Tibial artery (tissue), 4 donors: Measurements from ENCODE around the gene C1QTNF9B.

Experiments
- DNase-seq, 2 donors: peaks; one replicate each; pipeline ENCODE4 v3.0.0-alpha.2; 2019
- H3K27ac ChIP-seq, 2 donors: fragments of 200-600 bp; sonication (generic) in 1 of 2; 1 replicate in 1 of 2; 2 replicates in 1 of 2; pipeline ENCODE4 v1.5.1; 2018 to 2019; ENCODE audit warnings: mild to moderate bottlenecking in 1 of 2
- H3K27me3 ChIP-seq, 2 donors: fragments of 200-600 bp; sonication (generic) in 1 of 2; one replicate each; pipeline versions ENCODE4 v1.5.1 to v1.6.0; 2016 to 2019
- H3K36me3 ChIP-seq, 3 donors: fragments of 200-600 bp; sonication (generic) in 2 of 3; one replicate each; pipeline ENCODE4 v1.5.1; 2016 to 2019; ENCODE audit warnings: mild to moderate bottlenecking in 2 of 3
- H3K4me1 ChIP-seq, 4 donors: fragments of 200-600 bp; sonication (generic) in 2 of 4; 1 replicate in 3 of 4; 2 replicates in 1 of 4; pipeline ENCODE4 v1.5.1; 2016 to 2019
- H3K4me3 ChIP-seq, 2 donors: fragments of 200-600 bp; sonication (generic) in 1 of 2; 1 replicate in 1 of 2; 2 replicates in 1 of 2; pipeline ENCODE4 v1.5.1; 2018 to 2019; ENCODE audit warnings: mild to moderate bottlenecking in 2 of 2
- H3K9me3 ChIP-seq, 3 donors: fragments of 200-600 bp; sonication (generic) in 1 of 3; one replicate each; pipeline ENCODE4 v1.5.1; 2016 to 2019
- CTCF ChIP-seq, 2 experiments: fragments of 200-600 bp in 1 of 2; fragments of 450-650 bp in 1 of 2; IDR thresholded peaks; one replicate each; pipeline ENCODE4 v1.5.1; 2017 to 2019; ENCODE audit warnings: antibody characterized with exemption in 2 of 2, mild to moderate bottlenecking in 1 of 2, moderate library complexity in 1 of 2
- intact Hi-C: fragments of 100-400 bp; cut with DNase I; formaldehyde crosslinking; loops from one replicate; pipeline ENCODE4 v1.15.0; 2023; ENCODE audit warnings: low total_unique reads

Gene C1QTNF9B

GRCh38 chr13:23859455-23859854, 37.8 kb downstream of the C1QTNF9B start:
- H3K9me3 ChIP-seq = no peaks in the 10 kb centered on the region
- H3K27ac ChIP-seq = no peak overlapping the region
- no peak overlapping the region for H3K4me3 ChIP-seq
- no peaks in the 10 kb centered on the region for H3K4me1 ChIP-seq
- no peak for DNase-seq
- H3K27me3 ChIP-seq = no peaks in the 10 kb centered on the region
- TF ChIP-seq CTCF (IDR thresholded peaks at IDR 0.05) = no peak
- intact Hi-C loops = no loop called here
- peaks cover 2 to 40% (median 8%) of the 10 kb centered on the region in 3 donors for H3K36me3 ChIP-seq

GRCh38 chr13:23858546-23858945, 38.8 kb downstream of the C1QTNF9B start:
- H3K4me3 ChIP-seq = no peak overlapping the region
- no peaks in the 10 kb centered on the region for H3K9me3 ChIP-seq
- no peaks in the 10 kb centered on the region for H3K4me1 ChIP-seq
- no peak for DNase-seq
- no peaks in the 10 kb centered on the region for H3K27me3 ChIP-seq
- intact Hi-C loops = no loop called here
- no peak for TF ChIP-seq CTCF (IDR thresholded peaks at IDR 0.05)
- H3K36me3 ChIP-seq = peaks cover 4 to 41% (median 8%) of the 10 kb centered on the region in 3 donors
- no peak overlapping the region for H3K27ac ChIP-seq

- no peak overlapping the region for H3K27ac ChIP-seq
- TF ChIP-seq CTCF (IDR thresholded peaks at IDR 0.05) = no peak
- no peaks in the 10 kb centered on the region for H3K4me1 ChIP-seq
- H3K27me3 ChIP-seq = no peaks in the 10 kb centered on the region
- intact Hi-C loops = no loop called here
- DNase-seq = no peak
- peaks cover 4 to 42% (median 13%) of the 10 kb centered on the region in 3 donors for H3K36me3 ChIP-seq
- no peaks in the 10 kb centered on the region for H3K9me3 ChIP-seq
- no peak overlapping the region for H3K4me3 ChIP-seq
Observed at GRCh38 chr13:23856008-23856750, 41.1 kb downstream of the C1QTNF9B start.

- intact Hi-C loops = no loop called here
- H3K27ac ChIP-seq = no peak overlapping the region
- H3K4me3 ChIP-seq = no peak overlapping the region
- no peaks in the 10 kb centered on the region for H3K9me3 ChIP-seq
- no peaks in the 10 kb centered on the region for H3K27me3 ChIP-seq
- no peaks in the 10 kb centered on the region for H3K4me1 ChIP-seq
- TF ChIP-seq CTCF (IDR thresholded peaks at IDR 0.05) = no peak
- H3K36me3 ChIP-seq = peaks cover 4 to 34% (median 13%) of the 10 kb centered on the region in 3 donors
- no peak for DNase-seq
Observed at GRCh38 chr13:23855360-23855759, 41.9 kb downstream of the C1QTNF9B start.

- Histone ChIP-seq H3K9me3 (no peaks in the 10 kb centered on the region), H3K4me3 (no peak overlapping the region), H3K36me3 (peaks cover 8 to 31% (median 13%) of the 10 kb centered on the region in 3 donors), H3K27ac (no peak overlapping the region), H3K4me1 (no peaks in the 10 kb centered on the region), H3K27me3 (no peaks in the 10 kb centered on the region)
- no peak for DNase-seq
- intact Hi-C loops = no loop called here
- TF ChIP-seq CTCF (IDR thresholded peaks at IDR 0.05) = no peak
Observed at GRCh38 chr13:23852351-23852750, 45.0 kb downstream of the C1QTNF9B start.
